OCI-LY7 (cell line): ENCODE data around the gene SH3TC1.

ENCODE experiments used
- CTCF ChIP-seq: fragments of 200-600 bp; sonication (generic); conservative IDR thresholded peaks from 2 replicates; pipeline ENCODE4 v1.5.1; 2014; ENCODE audit warnings: mild to moderate bottlenecking, antibody characterized with exemption, low read length, moderate library complexity, mixed read lengths
- EZH2phosphoT487 ChIP-seq: fragments of 200-600 bp; sonication (generic); IDR thresholded peaks from 2 replicates; pipeline ENCODE4 v1.6.1; 2018; ENCODE audit warnings: low read depth, borderline replicate concordance, mild to moderate bottlenecking, mixed run types, antibody characterized with exemption, low read length, moderate library complexity, mixed read lengths

GRCh38 chr4:8268901-8269534 lies 69.9 kb downstream of the SH3TC1 start:
- TF ChIP-seq CTCF (no peak), EZH2phosphoT487 (no peak)
